Colonic mucosa (tissue), 4 donors: Measurements from ENCODE around the gene TRIM4. TPM values are rescaled to one million over a fixed set of nuclear protein-coding genes. Genes with fewer than 3 reads are reported as not detected.

Source experiments
- DNase-seq: peaks from one replicate; pipeline ENCODE4 v3.0.0-alpha.2; 2020
- H3K27ac ChIP-seq: fragments of 200-600 bp; one replicate; pipeline ENCODE4 v1.8.0; 2021
- H3K27me3 ChIP-seq: fragments of 200-600 bp; one replicate; pipeline ENCODE4 v1.8.0; 2021
- H3K36me3 ChIP-seq: fragments of 200-600 bp; one replicate; pipeline ENCODE4 v1.8.0; 2021
- H3K4me1 ChIP-seq: fragments of 200-600 bp; one replicate; pipeline ENCODE4 v1.8.0; 2021; ENCODE audit warnings: mild to moderate bottlenecking
- H3K4me3 ChIP-seq: fragments of 200-600 bp; one replicate; pipeline ENCODE4 v1.8.0; 2021
- H3K9ac ChIP-seq, 2 donors: one replicate each; pipeline ENCODE4 v1.7.0; 2013; ENCODE audit warnings: control low read depth in 2 of 2, low read depth in 2 of 2, low read length in 2 of 2
- H3K9me3 ChIP-seq: fragments of 200-600 bp; one replicate; pipeline ENCODE4 v1.8.0; 2021
- intact Hi-C: fragments of 100-400 bp; cut with DNase I; formaldehyde crosslinking; loops from one replicate; pipeline ENCODE4 v1.14.1; 2022
- total RNA-seq, 2 donors: library from RNA; stranded (reverse); fragmentation: NEBNext Ultra II Directional in 1 of 2; extraction: Animal tissue kit (Norgen Biotek cat#: 25700) in 1 of 2; gene quantifications; one replicate each; pipeline ENCODE4 v1.2.1, GENCODE V29; 2021
- TF ChIP-seq, protein P1 (sequence below): fragments of 200-600 bp; IDR thresholded peaks from one replicate; pipeline ENCODE4 v1.8.0; 2022; ENCODE audit warnings: antibody characterized with exemption, mild to moderate bottlenecking
- donor health status: healthy.
- donor health status: DM: no; HTN: no; CAD: no.
- donor health status: DM: no; HTN: no; CAD: no.

The TRIM4 gene
- total RNA-seq, 2 donors from 2014 or later = 23.8 to 23.9 TPM

DNA sequence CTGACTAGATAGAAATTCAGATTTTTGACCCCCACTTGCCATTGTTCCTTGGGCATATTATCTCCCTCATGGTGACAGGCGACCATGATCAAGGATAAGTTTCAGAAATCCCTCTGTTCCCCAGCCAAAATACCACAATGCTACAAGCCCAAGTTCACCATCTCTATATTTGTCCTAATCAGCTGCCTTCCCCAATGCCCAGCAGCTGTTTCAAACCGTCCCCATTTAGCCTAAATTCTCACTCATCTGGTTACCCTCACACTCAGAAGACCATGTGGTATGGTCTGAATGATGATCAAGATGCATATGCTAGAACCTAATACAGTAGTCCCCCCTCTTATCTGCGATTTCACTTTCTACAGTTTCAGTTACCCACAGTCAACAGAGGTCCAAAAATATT, 11.0 kb upstream of the TRIM4 start:
- DNase-seq = no peak
- H3K27ac ChIP-seq = no peak overlapping the region
- intact Hi-C loops = no loop called here
- no peak overlapping the region for H3K9ac ChIP-seq
- no peaks in the 10 kb centered on the region for H3K9me3 ChIP-seq
- no peaks in the 10 kb centered on the region for H3K4me1 ChIP-seq
- H3K4me3 ChIP-seq = no peak overlapping the region
- no peaks in the 10 kb centered on the region for H3K36me3 ChIP-seq
- no peaks in the 10 kb centered on the region for H3K27me3 ChIP-seq
- TF ChIP-seq, protein P1, sequence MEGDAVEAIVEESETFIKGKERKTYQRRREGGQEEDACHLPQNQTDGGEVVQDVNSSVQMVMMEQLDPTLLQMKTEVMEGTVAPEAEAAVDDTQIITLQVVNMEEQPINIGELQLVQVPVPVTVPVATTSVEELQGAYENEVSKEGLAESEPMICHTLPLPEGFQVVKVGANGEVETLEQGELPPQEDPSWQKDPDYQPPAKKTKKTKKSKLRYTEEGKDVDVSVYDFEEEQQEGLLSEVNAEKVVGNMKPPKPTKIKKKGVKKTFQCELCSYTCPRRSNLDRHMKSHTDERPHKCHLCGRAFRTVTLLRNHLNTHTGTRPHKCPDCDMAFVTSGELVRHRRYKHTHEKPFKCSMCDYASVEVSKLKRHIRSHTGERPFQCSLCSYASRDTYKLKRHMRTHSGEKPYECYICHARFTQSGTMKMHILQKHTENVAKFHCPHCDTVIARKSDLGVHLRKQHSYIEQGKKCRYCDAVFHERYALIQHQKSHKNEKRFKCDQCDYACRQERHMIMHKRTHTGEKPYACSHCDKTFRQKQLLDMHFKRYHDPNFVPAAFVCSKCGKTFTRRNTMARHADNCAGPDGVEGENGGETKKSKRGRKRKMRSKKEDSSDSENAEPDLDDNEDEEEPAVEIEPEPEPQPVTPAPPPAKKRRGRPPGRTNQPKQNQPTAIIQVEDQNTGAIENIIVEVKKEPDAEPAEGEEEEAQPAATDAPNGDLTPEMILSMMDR = no peak

DNA sequence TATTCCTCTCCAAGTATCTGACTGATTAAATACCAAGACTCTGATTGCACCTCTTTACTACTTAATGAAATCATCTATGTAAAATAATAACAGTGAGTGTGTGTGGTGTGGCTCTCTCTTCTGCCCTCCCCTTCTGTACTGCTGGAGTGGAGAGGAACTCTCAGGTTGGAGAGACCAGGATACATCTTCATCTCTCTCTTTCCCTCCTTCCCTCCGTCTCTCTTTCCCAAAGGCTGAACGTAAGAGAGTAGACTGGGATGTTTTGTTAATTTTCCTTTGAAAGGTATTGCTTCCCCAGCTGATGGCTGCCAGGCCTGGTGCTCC, 10.4 kb upstream of the TRIM4 start:
- no peak overlapping the region for H3K4me3 ChIP-seq
- DNase-seq = no peak
- H3K27me3 ChIP-seq = no peaks in the 10 kb centered on the region
- no peaks in the 10 kb centered on the region for H3K36me3 ChIP-seq
- TF ChIP-seq, protein P1 = no peak
- H3K9ac ChIP-seq = no peak overlapping the region
- no peaks in the 10 kb centered on the region for H3K4me1 ChIP-seq
- H3K9me3 ChIP-seq = no peaks in the 10 kb centered on the region
- intact Hi-C loops = no loop called here
- H3K27ac ChIP-seq = no peak overlapping the region

DNA sequence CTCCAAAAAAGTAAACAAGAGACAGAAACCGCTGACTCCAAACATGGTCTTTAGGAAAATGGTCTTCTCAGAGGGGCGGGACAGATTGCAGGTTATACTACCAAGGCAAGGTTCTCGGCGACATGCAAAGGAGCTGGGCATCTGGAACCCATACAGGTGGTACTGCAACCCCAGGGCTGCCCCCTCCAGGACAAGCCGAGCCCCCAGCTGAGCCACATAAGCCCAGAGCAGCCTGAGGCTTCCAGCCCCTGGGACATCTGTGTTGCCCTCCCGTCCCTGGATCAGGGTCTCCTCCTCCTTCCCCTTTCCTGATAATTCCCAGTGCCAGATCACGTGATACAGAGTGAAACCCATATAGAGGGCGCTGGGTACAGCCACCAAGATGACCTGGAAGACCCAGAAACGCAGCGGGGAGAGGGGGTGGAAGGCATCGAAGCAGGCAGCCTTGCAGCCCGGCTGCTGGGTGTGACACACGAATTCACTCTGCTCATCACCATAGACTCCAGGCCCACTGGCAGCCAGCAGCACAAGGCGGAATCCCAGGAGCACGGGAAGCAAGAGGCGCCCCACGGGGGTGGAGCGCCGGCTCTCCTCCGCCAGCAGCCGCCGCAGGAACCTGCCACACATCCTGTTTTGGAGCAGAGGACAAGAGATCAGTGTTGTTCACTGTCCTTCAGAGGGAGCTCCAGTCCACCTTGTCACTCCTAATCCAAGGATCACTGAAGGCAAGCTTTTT, 9.8 kb upstream of the TRIM4 start, which contains the start of gene GJC3:
TSS of gene GJC3 (minus strand) at position 627 of the 736 bp plus-strand sequence. CDS start at position 627, 0 bp downstream.
- intact Hi-C loops = no loop called here
- Histone ChIP-seq H3K4me3 (peak within 1 kb of the TSS; percentile 24), H3K4me1 (no peaks in the 10 kb centered on the region), H3K9me3 (no peaks in the 10 kb centered on the region), H3K27ac (no peak within 1 kb of the TSS), H3K36me3 (no peaks in the 10 kb centered on the region), H3K9ac (peak within 1 kb of the TSS in 1 of 2 donors; percentile 7), H3K27me3 (no peaks in the 10 kb centered on the region)
- DNase-seq = peak; percentile 38
- TF ChIP-seq, protein P1 = no peak

DNA sequence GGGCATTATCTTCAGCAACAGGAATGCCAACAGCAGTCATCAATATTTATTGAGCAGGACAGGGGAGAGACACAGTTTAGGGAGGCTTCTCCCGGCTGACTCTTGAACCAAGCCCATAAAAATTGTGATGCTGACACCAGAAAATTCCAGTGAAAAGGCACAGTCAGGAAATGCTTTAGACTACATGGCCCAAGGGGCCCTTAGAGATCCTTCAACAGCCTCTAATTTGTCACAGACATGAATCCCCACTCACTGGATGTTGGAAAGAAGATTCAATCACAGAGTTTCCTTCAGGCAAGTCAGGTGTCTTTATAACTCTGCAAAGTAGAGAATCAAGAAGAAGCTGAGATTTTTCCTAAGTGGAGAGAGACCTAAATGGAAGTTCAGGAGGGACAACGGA, 8.9 kb upstream of the TRIM4 start:
- H3K36me3 ChIP-seq = no peaks in the 10 kb centered on the region
- DNase-seq = no peak
- no peaks in the 10 kb centered on the region for H3K4me1 ChIP-seq
- no peak overlapping the region for H3K9ac ChIP-seq
- intact Hi-C loops = no loop called here
- no peaks in the 10 kb centered on the region for H3K27me3 ChIP-seq
- H3K4me3 ChIP-seq = no peak overlapping the region
- TF ChIP-seq, protein P1 = no peak
- no peaks in the 10 kb centered on the region for H3K9me3 ChIP-seq
- no peak overlapping the region for H3K27ac ChIP-seq

DNA sequence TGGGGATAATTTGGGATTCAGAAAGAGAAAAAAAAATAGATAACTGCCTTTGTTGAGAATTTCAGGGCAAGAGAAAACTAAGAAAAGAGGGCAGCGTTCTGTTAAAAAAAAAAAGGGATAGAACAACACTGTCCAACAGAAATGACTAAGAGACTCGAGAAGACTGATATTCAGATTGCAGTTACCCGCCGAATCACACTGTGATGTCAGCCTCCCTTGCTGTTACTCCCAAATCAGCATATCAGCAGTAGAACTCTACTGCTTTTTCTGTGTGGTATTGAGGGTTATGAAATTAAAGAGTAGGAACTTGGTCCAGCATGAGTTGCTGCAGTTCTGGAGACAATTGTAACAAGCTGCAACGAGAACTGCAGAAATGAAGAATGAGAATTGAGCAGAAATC, 8.2 kb upstream of the TRIM4 start:
- no peaks in the 10 kb centered on the region for H3K36me3 ChIP-seq
- H3K27ac ChIP-seq = no peak overlapping the region
- no peaks in the 10 kb centered on the region for H3K27me3 ChIP-seq
- DNase-seq = no peak
- H3K9ac ChIP-seq = no peak overlapping the region
- TF ChIP-seq, protein P1 = no peak
- intact Hi-C loops = no loop called here
- no peaks in the 10 kb centered on the region for H3K9me3 ChIP-seq
- no peak overlapping the region for H3K4me3 ChIP-seq
- no peaks in the 10 kb centered on the region for H3K4me1 ChIP-seq
